ENCODE data around the gene FBXO48.

DNA sequence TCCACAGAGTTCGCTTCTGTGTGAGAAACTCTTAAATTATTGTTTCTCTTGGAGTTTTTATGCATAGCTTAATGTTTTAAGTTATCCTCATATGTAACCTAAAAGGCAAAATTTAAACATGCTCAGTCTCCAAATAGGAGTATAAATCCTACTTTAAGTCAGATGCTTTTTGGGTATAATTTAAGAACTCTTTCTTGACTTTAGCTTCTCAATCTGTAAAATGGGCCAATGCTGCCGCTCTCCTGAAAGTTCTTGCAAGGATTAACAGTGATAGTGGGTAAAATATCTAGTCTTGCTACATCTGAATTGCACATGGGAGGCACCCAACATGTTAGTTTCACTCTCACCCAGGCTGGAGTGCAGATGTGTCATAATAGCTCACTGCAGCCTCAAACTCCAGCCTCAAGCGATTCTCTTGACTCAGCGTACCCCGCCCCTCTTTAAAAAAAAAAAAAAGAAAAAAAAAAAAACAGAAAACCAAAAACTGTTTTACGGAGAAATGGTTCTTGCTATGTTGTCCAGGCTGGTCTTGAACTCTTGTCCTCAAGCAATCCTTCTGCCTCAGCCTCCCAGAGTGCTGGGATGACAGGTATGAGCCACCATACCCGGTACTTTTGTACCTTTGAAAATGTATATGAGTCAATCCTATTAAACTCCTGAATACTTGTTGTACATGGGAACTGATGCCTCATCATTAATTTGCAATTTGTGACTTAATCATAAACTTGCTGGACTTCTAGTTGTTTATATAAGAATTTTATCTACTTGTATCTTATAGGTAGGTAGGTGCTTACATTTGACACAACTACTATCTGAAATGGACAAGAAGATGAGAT is 1.8 kb downstream of the FBXO48 start:
- no peak for TF ChIP-seq FOXM1 (IDR thresholded peaks at IDR 0.05; ENCODE audit: borderline replicate concordance)
- TF ChIP-seq SP1 (IDR thresholded peaks at IDR 0.05): no peak
- TF ChIP-seq TARDBP (IDR thresholded peaks at IDR 0.05): no peak
- TF ChIP-seq HDGF (IDR thresholded peaks at IDR 0.05; ENCODE audit: borderline replicate concordance): no peak
- TF ChIP-seq BHLHE40 (IDR thresholded peaks at IDR 0.05; ENCODE audit: borderline replicate concordance): no peak
- TF ChIP-seq CTBP1 (IDR thresholded peaks at IDR 0.05; ENCODE audit: borderline replicate concordance): no peak
- no peak for TF ChIP-seq FOXA1 (IDR thresholded peaks at IDR 0.05)
- TF ChIP-seq FOXK2 (IDR thresholded peaks at IDR 0.05): no peak

Data from HEK293T (cell line).